PFSK-1 (cell line): ENCODE results near the gene GNAZ.

Experiments used
- FOXP2 ChIP-seq: optimal IDR thresholded peaks from 2 replicates; pipeline ENCODE3; 2011; ENCODE audit warnings: borderline replicate concordance, control low read depth, inconsistent platforms; ENCODE audit not compliant: insufficient read depth; ENCODE audit errors: extremely low read length, extremely low read depth
- POLR2AphosphoS5 ChIP-seq: IDR thresholded peaks from 2 replicates; pipeline ENCODE4 v1.6.1; 2012; ENCODE audit warnings: low read depth, mild to moderate bottlenecking, control low read depth, low read length, moderate library complexity
- REST ChIP-seq, 2 experiments: IDR thresholded peaks; 2 replicates each; pipeline versions ENCODE4 v1.6.1 to v1.8.0; 2011 to 2012; ENCODE audit warnings: low read depth in 2 of 2, low read length in 2 of 2, control low read depth in 1 of 2, inconsistent platforms in 1 of 2, mild to moderate bottlenecking in 1 of 2, moderate library complexity in 1 of 2; ENCODE audit not compliant: insufficient read depth in 1 of 2
- SIN3A ChIP-seq: IDR thresholded peaks from 2 replicates; pipeline ENCODE4 v1.6.1; 2012; ENCODE audit warnings: mild to moderate bottlenecking, low read length, moderate library complexity, borderline replicate concordance; ENCODE audit not compliant: insufficient read depth
- TAF1 ChIP-seq: IDR thresholded peaks from 2 replicates; pipeline ENCODE4 v1.6.1; 2012; ENCODE audit warnings: low read length, control low read depth, borderline replicate concordance; ENCODE audit not compliant: insufficient read depth

Gene GNAZ

GRCh38 chr22:23083315-23084021 lies 13.1 kb downstream of the GNAZ start:
- TF ChIP-seq FOXP2 (no peak), POLR2AphosphoS5 (no peak), REST (IDR thresholded peaks at IDR 0.05; ENCODE audit: insufficient read depth in 1 of 2, low read depth in 2 of 2, low read length in 2 of 2) (no peak), SIN3A (no peak), TAF1 (no peak)

GRCh38 chr22:23084453-23085350 lies 14.4 kb downstream of the GNAZ start:
- TF ChIP-seq TAF1: no peak
- TF ChIP-seq SIN3A: no peak
- TF ChIP-seq REST (IDR thresholded peaks at IDR 0.05; ENCODE audit: insufficient read depth in 1 of 2, low read depth in 2 of 2, low read length in 2 of 2): no peak
- no peak for TF ChIP-seq FOXP2
- TF ChIP-seq POLR2AphosphoS5: no peak

- TF ChIP-seq SIN3A (no peak), REST (IDR thresholded peaks at IDR 0.05; ENCODE audit: insufficient read depth in 1 of 2, low read depth in 2 of 2, low read length in 2 of 2) (no peak), POLR2AphosphoS5 (no peak), TAF1 (no peak), FOXP2 (no peak)
Measured at GRCh38 chr22:23085351-23085671, 15.0 kb downstream of the GNAZ start.

GRCh38 chr22:23085785-23086184 lies 15.5 kb downstream of the GNAZ start:
- TF ChIP-seq FOXP2 (no peak), TAF1 (no peak), POLR2AphosphoS5 (no peak), REST (IDR thresholded peaks at IDR 0.05; ENCODE audit: insufficient read depth in 1 of 2, low read depth in 2 of 2, low read length in 2 of 2) (no peak), SIN3A (no peak)
